Endodermal cell (in vitro differentiated cells): ENCODE results near the gene NFATC2. TPM values are rescaled to one million over a fixed set of nuclear protein-coding genes. Genes with fewer than 3 reads are reported as not detected.

ENCODE experiments used
- DNase-seq: peaks from one replicate; pipeline ENCODE4 v3.0.0-alpha.2; 2017
- H3K27ac ChIP-seq: 2 replicates; pipeline ENCODE4 v1.5.1; 2013; ENCODE audit warnings: mild to moderate bottlenecking, low read depth, low read length, moderate library complexity
- H3K27me3 ChIP-seq: 2 replicates; pipeline ENCODE4 v1.6.1; 2013; ENCODE audit warnings: mild to moderate bottlenecking, low read length, moderate library complexity; ENCODE audit not compliant: insufficient read depth, control insufficient read depth, poor library complexity, severe bottlenecking
- H3K36me3 ChIP-seq: 2 replicates; pipeline ENCODE4 v1.7.0; 2013; ENCODE audit warnings: mild to moderate bottlenecking, low read length, moderate library complexity; ENCODE audit not compliant: control insufficient read depth, insufficient read depth
- H3K4me1 ChIP-seq: one replicate; pipeline ENCODE4 v1.7.0; 2013; ENCODE audit warnings: low read length; ENCODE audit not compliant: control insufficient read depth, insufficient read depth
- H3K4me3 ChIP-seq: 2 replicates; pipeline ENCODE4 v1.5.1; 2013; ENCODE audit warnings: mild to moderate bottlenecking, low read length, moderate library complexity
- H3K9ac ChIP-seq: 2 replicates; pipeline ENCODE4 v1.6.1; 2013; ENCODE audit warnings: mild to moderate bottlenecking, low read length, moderate library complexity; ENCODE audit not compliant: poor library complexity, severe bottlenecking; ENCODE audit errors: extremely low read depth
- H3K9me3 ChIP-seq: 2 replicates; pipeline ENCODE4 v1.6.1; 2013; ENCODE audit warnings: mild to moderate bottlenecking, low read length, moderate library complexity; ENCODE audit not compliant: control insufficient read depth
- H3K27ac Mint-ChIP-seq: 2 replicates; pipeline ENCODE4 v1.8.0; 2020; ENCODE audit warnings: mixed read lengths
- H3K27me3 Mint-ChIP-seq: 2 replicates; pipeline ENCODE4 v1.8.0; 2021; ENCODE audit warnings: mild to moderate bottlenecking, mixed read lengths; ENCODE audit not compliant: insufficient read depth
- H3K36me3 Mint-ChIP-seq: 2 replicates; pipeline ENCODE4 v1.8.0; 2020; ENCODE audit warnings: low read depth, mixed read lengths
- H3K4me1 Mint-ChIP-seq: 2 replicates; pipeline ENCODE4 v1.8.0; 2020; ENCODE audit warnings: mixed read lengths
- H3K4me3 Mint-ChIP-seq: 2 replicates; pipeline ENCODE4 v1.8.0; 2020; ENCODE audit warnings: mild to moderate bottlenecking, moderate library complexity, mixed read lengths
- H3K9me3 Mint-ChIP-seq: 2 replicates; pipeline ENCODE4 v1.8.0; 2020; ENCODE audit warnings: mild to moderate bottlenecking, mixed read lengths
- CTCF ChIP-seq: fragments of 200-600 bp; sonication (generic); conservative IDR thresholded peaks from 2 replicates; pipeline ENCODE4 v1.5.0; 2021; ENCODE audit warnings: antibody characterized with exemption, mild to moderate bottlenecking
- WGBS, 2 experiments: methylation state at CpG; one replicate each; pipeline versions ENCODE4 v1.1.5 to v1.1.7; 2013; ENCODE audit warnings: missing lambda C conversion rate in 2 of 2, mixed read lengths in 1 of 2; ENCODE audit not compliant: insufficient coverage in 1 of 2, insufficient read length in 1 of 2; 5-methylcytosine and 5-hydroxymethylcytosine counted together
- long read RNA-seq, 4 experiments: library from polyadenylated mRNA in 2 of 4; library from RNA in 1 of 4; library from capped mRNA in 1 of 4; stranded (forward) in 3 of 4; unstranded in 1 of 4; transcript quantifications; one replicate each; pipeline ENCODE4 v2.0.0, GENCODE V29; 2020 to 2021; ENCODE audit warnings: inconsistent platforms in 1 of 4
- polyA plus RNA-seq, 2 experiments: library from polyadenylated mRNA; stranded (reverse); fragments of 50-300 nt; gene quantifications; one replicate each; pipeline ENCODE4 v1.2.3, GENCODE V29; 2013
- total RNA-seq, 2 donors: library from RNA; stranded (reverse); fragmentation: NEBNext Ultra II Directional in 1 of 2; extraction: Animal tissue kit (Norgen Biotek cat#: 25700) in 1 of 2; gene quantifications; 2 replicates in 1 of 2; 3 replicates in 1 of 2; pipeline ENCODE4 v1.2.1, GENCODE V29; 2021

NFATC2 gene
- total RNA-seq = 1 to 10 TPM; 1.5 to 2.1 TPM
- 1.2 TPM for polyA plus RNA-seq (2013, experiment 1 of 2)
- 0.87 TPM for polyA plus RNA-seq (2013, experiment 2 of 2)
- long read RNA-seq, experiment 1 = 0 reads
- long read RNA-seq, experiment 2, partial matches to known transcripts = 0 of 1 reads
- long read RNA-seq, experiment 2, other reads (novel, unspliced or antisense) = 1 of 1 reads
- long read RNA-seq, experiment 3 = 0 reads
- long read RNA-seq, experiment 4, partial matches to known transcripts = 0 of 1 reads
- long read RNA-seq, experiment 4, other reads (novel, unspliced or antisense) = 1 of 1 reads

GRCh38 chr20:51542571-51543421 lies at the start of gene NFATC2:
Gene NFATC2, minus strand, starts transcription at chr20:51542719. Its CDS starts 220 bp downstream, at chr20:51542499.
- H3K27me3 Mint-ChIP-seq = peaks cover 58% of the 10 kb centered on the region
- H3K9me3 ChIP-seq = no peaks in the 10 kb centered on the region

DNA sequence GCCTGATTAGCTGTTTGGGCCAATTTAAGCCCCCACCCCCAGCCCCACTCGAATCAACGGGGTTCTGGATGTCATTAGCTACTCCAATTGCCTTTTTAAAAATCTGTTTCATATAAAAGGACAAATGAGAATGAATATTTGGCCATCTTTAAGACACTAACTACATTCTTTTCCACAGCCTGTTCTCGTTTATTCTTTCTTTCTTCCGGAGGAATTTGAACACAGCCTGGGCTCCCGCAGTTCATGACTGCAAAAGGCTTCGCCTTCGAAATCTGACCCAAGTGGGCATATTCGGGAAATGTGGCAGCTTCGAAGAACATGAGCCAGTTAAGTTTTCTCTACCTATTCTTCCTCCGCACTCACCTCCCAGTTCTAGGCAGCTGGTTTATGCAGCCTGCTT lies 49.4 kb upstream of the NFATC2 start:
- no peak overlapping the region for H3K4me3 Mint-ChIP-seq

More at GRCh38 chr20:51542571-51543421, at the start of gene NFATC2:
- Mint-ChIP-seq H3K27ac (no peak within 1 kb of the TSS), H3K4me1 (peaks cover 18% of the 10 kb centered on the region), H3K9me3 (peaks cover 5% of the 10 kb centered on the region), H3K36me3 (no peaks in the 10 kb centered on the region), H3K4me3 (peak within 1 kb of the TSS; percentile 49)
- no peaks in the 10 kb centered on the region for H3K36me3 ChIP-seq
- peak within 1 kb of the TSS; percentile 74 for H3K4me3 ChIP-seq
- no peak for TF ChIP-seq CTCF
- DNase-seq = no peak
- H3K27me3 ChIP-seq = peaks cover 48% of the 10 kb centered on the region
- peaks cover 6% of the 10 kb centered on the region for H3K4me1 ChIP-seq
- no peak within 1 kb of the TSS for H3K9ac ChIP-seq
- H3K27ac ChIP-seq = no peak within 1 kb of the TSS
- 12 to 27% methylated on average over 16 to 54 of the region's 67 CpGs for WGBS, 2 experiments

GRCh38 chr20:51588762-51589161 lies 46.2 kb upstream of the NFATC2 start:
- H3K9ac ChIP-seq = no peak overlapping the region
- Mint-ChIP-seq H3K36me3 (no peaks in the 10 kb centered on the region), H3K27ac (no peak overlapping the region), H3K9me3 (no peaks in the 10 kb centered on the region), H3K27me3 (no peaks in the 10 kb centered on the region), H3K4me1 (no peaks in the 10 kb centered on the region), H3K4me3 (no peak overlapping the region)
- no peaks in the 10 kb centered on the region for H3K9me3 ChIP-seq
- H3K27ac ChIP-seq = no peak overlapping the region
- no peaks in the 10 kb centered on the region for H3K4me1 ChIP-seq
- H3K4me3 ChIP-seq = no peak overlapping the region
- 85 to 100% methylated on average over 1 to 3 of the region's 3 CpGs for WGBS, 2 experiments
- TF ChIP-seq CTCF = no peak
- H3K27me3 ChIP-seq = no peaks in the 10 kb centered on the region
- no peaks in the 10 kb centered on the region for H3K36me3 ChIP-seq
- DNase-seq = no peak

More for the DNA sequence above, 49.4 kb upstream of the NFATC2 start:
- Histone ChIP-seq H3K4me3 (no peak overlapping the region), H3K27me3 (no peaks in the 10 kb centered on the region), H3K9ac (no peak overlapping the region), H3K9me3 (no peaks in the 10 kb centered on the region), H3K4me1 (no peaks in the 10 kb centered on the region), H3K36me3 (no peaks in the 10 kb centered on the region), H3K27ac (no peak overlapping the region)
- WGBS, 2 experiments = 90 to 92% methylated on average over 8 to 10 of the region's 10 CpGs
- no peaks in the 10 kb centered on the region for H3K36me3 Mint-ChIP-seq
- DNase-seq = no peak
- no peaks in the 10 kb centered on the region for H3K9me3 Mint-ChIP-seq
- H3K27ac Mint-ChIP-seq = no peak overlapping the region
- no peaks in the 10 kb centered on the region for H3K27me3 Mint-ChIP-seq
- TF ChIP-seq CTCF = no peak
- H3K4me1 Mint-ChIP-seq = peaks cover 4% of the 10 kb centered on the region
